ENCODE measurements around the gene CST4. TPM values are rescaled to one million over a fixed set of nuclear protein-coding genes. Genes with fewer than 3 reads are reported as not detected.

CST4 gene
- polyA plus RNA-seq, 1 of the 3 experiments (the other 2 are of a cell fraction), result not detected

GRCh38 chr20:23690581-23690980 lies 1.7 kb upstream of the CST4 start:
- H2AFZ ChIP-seq (ENCODE audit: low read depth), result no peak overlapping the region
- H3K79me2 ChIP-seq (ENCODE audit: insufficient read depth), result no peaks in the 10 kb centered on the region
- H3K27me3 ChIP-seq (ENCODE audit: insufficient read depth), result no peaks in the 10 kb centered on the region; the same call in 1 of the 2 replicates
- no peak for TF ChIP-seq MEF2A (IDR thresholded peaks at IDR 0.05; ENCODE audit: borderline replicate concordance, low read depth)
- TF ChIP-seq, protein P1, sequence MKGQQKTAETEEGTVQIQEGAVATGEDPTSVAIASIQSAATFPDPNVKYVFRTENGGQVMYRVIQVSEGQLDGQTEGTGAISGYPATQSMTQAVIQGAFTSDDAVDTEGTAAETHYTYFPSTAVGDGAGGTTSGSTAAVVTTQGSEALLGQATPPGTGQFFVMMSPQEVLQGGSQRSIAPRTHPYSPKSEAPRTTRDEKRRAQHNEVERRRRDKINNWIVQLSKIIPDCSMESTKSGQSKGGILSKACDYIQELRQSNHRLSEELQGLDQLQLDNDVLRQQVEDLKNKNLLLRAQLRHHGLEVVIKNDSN (IDR thresholded peaks at IDR 0.05; ENCODE audit: borderline replicate concordance, low read depth), result no peak
- no peak for TF ChIP-seq GATA2 (CRISPR knock-in tag; IDR thresholded peaks at IDR 0.05)
- TF ChIP-seq YY1 (IDR thresholded peaks at IDR 0.05; ENCODE audit: low read depth), result no peak
- TF ChIP-seq SIN3A (IDR thresholded peaks at IDR 0.05; ENCODE audit: borderline replicate concordance, low read depth, low read length), result no peak
- TF ChIP-seq NRF1 (IDR thresholded peaks at IDR 0.05; ENCODE audit: low read depth, low read length), result no peak
- TF ChIP-seq FOXM1 (IDR thresholded peaks at IDR 0.05; ENCODE audit: low read depth), result no peak
- H3K4me1 ChIP-seq (ENCODE audit: control insufficient read depth in 1 of 2, insufficient read depth in 2 of 2, low read depth in 1 of 2, low read length in 1 of 2), result 0 out of 4 replicates have a peak, but pooled peaks cover 0 to 5% of the 10 kb centered on the region in 2 experiments
- no peaks in the 10 kb centered on the region for H3F3A ChIP-seq (replicated peaks; ENCODE audit: insufficient read depth)
- H3K9me2 ChIP-seq, result no peaks in the 10 kb centered on the region
- no peak overlapping the region for H3K27ac ChIP-seq (ENCODE audit: low read depth in 2 of 2, low read length in 1 of 2)
- no peaks in the 10 kb centered on the region for H4K20me1 ChIP-seq (ENCODE audit: insufficient read depth)
- ChIA-PET CTCF (no interaction called here), POLR2A (no interaction called here)
- no peaks in the 10 kb centered on the region for H3K36me3 ChIP-seq (replicated peaks in 1 of 2; ENCODE audit: control insufficient read depth in 1 of 2, insufficient read depth in 2 of 2, low read length in 1 of 2)
- DNase-seq, result no peak
- no peak overlapping the region for H3K4me3 ChIP-seq (ENCODE audit: low read depth in 2 of 2, low read length in 1 of 2)
- WGBS (ENCODE audit: low lambda C conversion rate), result 8% methylated on average over 8 of the region's 8 CpGs
- no peak overlapping the region for H3K9ac ChIP-seq
- H3K9me3 ChIP-seq, result no peaks in the 10 kb centered on the region
- no peak overlapping the region for H3K4me2 ChIP-seq

DNA sequence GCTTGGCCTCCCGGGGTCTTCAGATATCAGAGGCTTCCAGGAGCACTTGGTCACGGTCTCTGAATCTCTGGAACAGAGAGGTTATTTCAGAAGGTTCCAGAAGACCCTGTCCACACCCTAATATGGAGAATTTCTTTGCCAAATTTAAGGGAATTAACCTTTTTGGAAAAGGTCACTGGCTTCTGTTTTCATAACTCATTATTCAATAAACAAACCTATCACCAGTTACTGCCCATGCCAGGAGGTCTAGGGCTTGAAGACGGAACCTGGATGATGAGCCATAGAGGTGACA lies 507 bp upstream of the CST4 start:
- DNase-seq, result no peak
- no peak overlapping the region for H3K4me3 ChIP-seq (ENCODE audit: low read depth in 2 of 2, low read length in 1 of 2)
- CTCF ChIA-PET, result no interaction called here
- no peaks in the 10 kb centered on the region for H3K9me2 ChIP-seq
- H3K36me3 ChIP-seq (replicated peaks in 1 of 2; ENCODE audit: control insufficient read depth in 1 of 2, insufficient read depth in 2 of 2, low read length in 1 of 2), result no peaks in the 10 kb centered on the region
- no peak for TF ChIP-seq TAF1 (IDR thresholded peaks at IDR 0.05; ENCODE audit: borderline replicate concordance, low read depth, low read length)
- no peak for TF ChIP-seq ZBTB33 (IDR thresholded peaks at IDR 0.05; ENCODE audit: borderline replicate concordance, low read depth)
- TF ChIP-seq RFX5 (IDR thresholded peaks at IDR 0.05; ENCODE audit: low read length), result no peak
- TF ChIP-seq NRF1 (IDR thresholded peaks at IDR 0.05; ENCODE audit: low read depth, low read length), result no peak
- no peaks in the 10 kb centered on the region for H3K9me3 ChIP-seq
- no peaks in the 10 kb centered on the region for H4K20me1 ChIP-seq (ENCODE audit: insufficient read depth)
- H3K27ac ChIP-seq (ENCODE audit: low read depth in 2 of 2, low read length in 1 of 2), result no peak overlapping the region
- no peaks in the 10 kb centered on the region; the same call in 1 of the 2 replicates for H3K27me3 ChIP-seq (ENCODE audit: insufficient read depth)
- no peak overlapping the region for H2AFZ ChIP-seq (ENCODE audit: low read depth)
- POLR2A ChIA-PET, result no interaction called here
- WGBS (ENCODE audit: low lambda C conversion rate), result 13% methylated on average over 3 of the region's 3 CpGs
- no peaks in the 10 kb centered on the region for H3F3A ChIP-seq (replicated peaks; ENCODE audit: insufficient read depth)
- H3K4me1 ChIP-seq (ENCODE audit: control insufficient read depth in 1 of 2, insufficient read depth in 2 of 2, low read depth in 1 of 2, low read length in 1 of 2), result 0 out of 4 replicates have a peak, but pooled peaks cover 0 to 5% of the 10 kb centered on the region in 2 experiments
- H3K79me2 ChIP-seq (ENCODE audit: insufficient read depth), result no peaks in the 10 kb centered on the region
- H3K4me2 ChIP-seq, result no peak overlapping the region
- H3K9ac ChIP-seq, result no peak overlapping the region

All from SK-N-SH (cell line).